IMR-90 (cell line): ENCODE results near the gene CTNNA2. TPM values are rescaled to one million over a fixed set of nuclear protein-coding genes. Genes with fewer than 3 reads are reported as not detected.

Experiments
- ATAC-seq: fragments of 200-7000 bp; cut with Tn5 transposase; 2 replicates; pipeline ENCODE4 v1.9.1; 2020; ENCODE audit warnings: low read depth, mild to moderate bottlenecking, moderate library complexity
- BruUV-seq: library from RNA; stranded (reverse); fragments of 400-500 nt; replicated peaks from 2 replicates; lab custom pipeline; 2021; lab: Mats Ljungman, UMichigan
- CTCF ChIA-PET: fragments of 300-600 bp; formaldehyde crosslinking; extraction: SDS; loops from one replicate; lab custom pipeline; 2021; ENCODE audit warnings: antibody characterized with exemption; lab: Yijun Ruan, JAX
- POLR2A ChIA-PET: fragments of 300-600 bp; sonication (Branson Sonifier 250); formaldehyde crosslinking; loops from one replicate; lab custom pipeline; 2022; ENCODE audit warnings: antibody characterized with exemption; ENCODE audit not compliant: unreplicated experiment; lab: Charles Lee
- DNase-seq: peaks from one replicate; pipeline ENCODE4 v3.0.0; 2013
- H2AFZ ChIP-seq: replicated peaks from 2 replicates; pipeline ENCODE3; 2013; ENCODE audit warnings: low read length, mild to moderate bottlenecking; ENCODE audit not compliant: poor library complexity
- H2AK5ac ChIP-seq: 2 replicates; pipeline ENCODE4 v1.6.1; 2013; ENCODE audit warnings: low read depth, low read length, inconsistent platforms
- H2AK9ac ChIP-seq: replicated peaks from 2 replicates; pipeline ENCODE3; 2013; ENCODE audit warnings: mild to moderate bottlenecking, low read depth, low read length, moderate library complexity; ENCODE audit not compliant: poor library complexity
- H2BK120ac ChIP-seq: 2 replicates; pipeline ENCODE4 v1.6.1; 2013; ENCODE audit warnings: low read depth, low read length, inconsistent platforms
- H2BK15ac ChIP-seq: 3 replicates; pipeline ENCODE4 v1.6.1; 2013; ENCODE audit warnings: low read depth, low read length, inconsistent platforms
- H2BK20ac ChIP-seq: 2 replicates; pipeline ENCODE4 v1.6.1; 2013; ENCODE audit warnings: low read depth, mild to moderate bottlenecking, inconsistent platforms, low read length, moderate library complexity
- H2BK5ac ChIP-seq: 2 replicates; pipeline ENCODE4 v1.6.1; 2013; ENCODE audit warnings: mild to moderate bottlenecking, low read depth, low read length, inconsistent platforms; ENCODE audit not compliant: poor library complexity, severe bottlenecking
- H3K14ac ChIP-seq: replicated peaks from 2 replicates; pipeline ENCODE4 v1.6.1; 2013; ENCODE audit warnings: low read depth, low read length, inconsistent platforms
- H3K18ac ChIP-seq: 2 replicates; pipeline ENCODE4 v1.6.1; 2013; ENCODE audit warnings: low read depth, low read length, control low read depth
- H3K23ac ChIP-seq: 2 replicates; pipeline ENCODE4 v1.6.1; 2013; ENCODE audit warnings: low read depth, low read length, inconsistent platforms
- H3K27ac ChIP-seq: 2 replicates; pipeline ENCODE4 v1.5.1; 2013; ENCODE audit warnings: mild to moderate bottlenecking, control low read depth, low read length; ENCODE audit not compliant: insufficient read depth
- H3K27me3 ChIP-seq: 2 replicates; pipeline ENCODE4 v1.6.1; 2013; ENCODE audit warnings: low read length; ENCODE audit not compliant: control insufficient read depth, insufficient read depth
- H3K36me3 ChIP-seq: 2 replicates; pipeline ENCODE4 v1.6.1; 2013; ENCODE audit warnings: low read length, mixed read lengths; ENCODE audit not compliant: control insufficient read depth, insufficient read depth
- H3K4ac ChIP-seq: 2 replicates; pipeline ENCODE4 v1.6.1; 2013; ENCODE audit warnings: low read depth, low read length, inconsistent platforms
- H3K4me1 ChIP-seq: 2 replicates; pipeline ENCODE4 v1.6.1; 2013; ENCODE audit warnings: low read length, mixed read lengths; ENCODE audit not compliant: control insufficient read depth, insufficient read depth
- H3K4me2 ChIP-seq: 2 replicates; pipeline ENCODE4 v1.6.1; 2013; ENCODE audit warnings: low read depth, mild to moderate bottlenecking, control low read depth, low read length, moderate library complexity
- H3K4me3 ChIP-seq: 2 replicates; pipeline ENCODE4 v1.5.1; 2013; ENCODE audit warnings: low read depth, mild to moderate bottlenecking, control low read depth, low read length, moderate library complexity; ENCODE audit not compliant: insufficient read depth
- H3K56ac ChIP-seq: 2 replicates; pipeline ENCODE4 v1.6.1; 2013; ENCODE audit warnings: low read length, inconsistent platforms; ENCODE audit not compliant: insufficient read depth; ENCODE audit errors: extremely low read depth
- H3K79me1 ChIP-seq, 2 experiments: 2 replicates each; pipeline ENCODE4 v1.6.1; 2013; ENCODE audit warnings: low read length in 2 of 2, inconsistent platforms in 1 of 2, low read depth in 1 of 2
- H3K9ac ChIP-seq: 2 replicates; pipeline ENCODE4 v1.6.1; 2013; ENCODE audit warnings: low read depth, low read length, control low read depth
- H3K9me1 ChIP-seq: 2 replicates; pipeline ENCODE4 v1.6.1; 2013; ENCODE audit warnings: low read length, inconsistent platforms; ENCODE audit not compliant: insufficient read depth
- H3K9me3 ChIP-seq: 2 replicates; pipeline ENCODE4 v1.6.1; 2013; ENCODE audit warnings: low read length; ENCODE audit not compliant: control insufficient read depth, insufficient read depth
- H4K20me1 ChIP-seq: 2 replicates; pipeline ENCODE4 v1.6.1; 2013; ENCODE audit warnings: low read length, inconsistent platforms; ENCODE audit not compliant: insufficient read depth
- H4K5ac ChIP-seq: 2 replicates; pipeline ENCODE4 v1.6.1; 2013; ENCODE audit warnings: mild to moderate bottlenecking, low read depth, low read length, control low read depth
- H4K8ac ChIP-seq, 2 experiments: 2 replicates each; pipeline ENCODE4 v1.6.1; 2013; ENCODE audit warnings: low read depth in 2 of 2, low read length in 2 of 2, control low read depth in 1 of 2, inconsistent platforms in 1 of 2
- H4K91ac ChIP-seq: 2 replicates; pipeline ENCODE4 v1.6.1; 2013; ENCODE audit warnings: low read depth, low read length, inconsistent platforms; ENCODE audit not compliant: insufficient read depth
- BHLHE40 ChIP-seq: fragments of 150-350 bp; IDR thresholded peaks from 2 replicates; pipeline ENCODE4 v1.6.1; 2016; ENCODE audit warnings: mild to moderate bottlenecking, low read depth, low read length
- CEBPB ChIP-seq: IDR thresholded peaks from 2 replicates; pipeline ENCODE4 v1.6.1; 2012; ENCODE audit warnings: low read depth, low read length, improper control_type of control experiment
- CHD1 ChIP-seq: IDR thresholded peaks from 2 replicates; pipeline ENCODE4 v1.6.1; 2012; ENCODE audit warnings: low read depth, low read length, improper control_type of control experiment
- FOS ChIP-seq: fragments of 150-350 bp; IDR thresholded peaks from 2 replicates; pipeline ENCODE4 v1.6.1; 2016; ENCODE audit warnings: low read depth, low read length
- MAFK ChIP-seq: IDR thresholded peaks from 2 replicates; pipeline ENCODE4 v1.6.1; 2012; ENCODE audit warnings: low read depth, low read length, improper control_type of control experiment
- MAZ ChIP-seq: IDR thresholded peaks from 2 replicates; pipeline ENCODE4 v1.6.1; 2012; ENCODE audit warnings: low read depth, mild to moderate bottlenecking, low read length, improper control_type of control experiment, moderate library complexity, borderline replicate concordance
- MXI1 ChIP-seq: IDR thresholded peaks from 2 replicates; pipeline ENCODE4 v1.6.1; 2012; ENCODE audit warnings: low read depth, mild to moderate bottlenecking, low read length, moderate library complexity, borderline replicate concordance
- NFE2L2 ChIP-seq: fragments of 150-350 bp; IDR thresholded peaks from 2 replicates; pipeline ENCODE4 v1.6.1; 2016; ENCODE audit warnings: low read depth, mild to moderate bottlenecking, low read length
- POLR2A ChIP-seq: IDR thresholded peaks from 2 replicates; pipeline ENCODE4 v1.6.1; 2012; ENCODE audit warnings: mild to moderate bottlenecking, low read depth, low read length
- RAD21 ChIP-seq: IDR thresholded peaks from 2 replicates; pipeline ENCODE4 v1.6.1; 2012; ENCODE audit warnings: low read length, improper control_type of control experiment
- RCOR1 ChIP-seq: IDR thresholded peaks from 2 replicates; pipeline ENCODE4 v1.6.1; 2012; ENCODE audit warnings: mild to moderate bottlenecking, low read length, improper control_type of control experiment; ENCODE audit not compliant: insufficient replicate concordance
- RFX5 ChIP-seq: IDR thresholded peaks from 2 replicates; pipeline ENCODE4 v1.8.0; 2012; ENCODE audit warnings: low read depth, mild to moderate bottlenecking, low read length, moderate library complexity
- SMC3 ChIP-seq: fragments of 150-350 bp; IDR thresholded peaks from 2 replicates; pipeline ENCODE4 v1.6.1; 2016; ENCODE audit warnings: low read depth, mild to moderate bottlenecking, antibody characterized with exemption, low read length, moderate library complexity
- WGBS, 2 experiments: methylation state at CpG; one replicate each; pipeline versions ENCODE4 v1.1.5 to v1.1.7; 2013; ENCODE audit warnings: missing lambda C conversion rate in 2 of 2; ENCODE audit not compliant: insufficient read length in 1 of 2; ENCODE audit errors: extremely low coverage in 2 of 2; 5-methylcytosine and 5-hydroxymethylcytosine counted together
- dilution Hi-C: fragments of 300-500 bp; cut with HindIII; formaldehyde crosslinking; loops from one replicate; pipeline ENCODE4 v1.14.3; 2018; ENCODE audit warnings: low sequenced_read_pairs; ENCODE audit not compliant: unreplicated experiment
- in situ Hi-C: fragments of 300-500 bp; cut with MboI; formaldehyde crosslinking; loops from 3 replicates; pipeline ENCODE4 v1.14.3; 2019; ENCODE audit warnings: low sequenced_read_pairs, inconsistent platforms, mixed read lengths
- intact Hi-C: fragments of 100-400 bp; cut with micrococcal nuclease; formaldehyde crosslinking; loops from 2 replicates; pipeline ENCODE4 v1.10.0; 2022
- polyA plus RNA-seq, 3 experiments: library from polyadenylated mRNA; depleted of rRNA; stranded (reverse); fragments of >200 nt; gene quantifications; 2 replicates each; pipeline ENCODE4 v1.2.3, GENCODE V29; 2012; ENCODE audit warnings: low replicate concordance in 1 of 3
- total RNA-seq: library from RNA; depleted of rRNA; stranded (reverse); fragments of >200 nt; gene quantifications from 2 replicates; pipeline ENCODE4 v1.2.3, GENCODE V29; 2012
- TF ChIP-seq, protein P1 (sequence below): conservative IDR thresholded peaks from 2 replicates; pipeline ENCODE4 v1.5.1; 2012; ENCODE audit warnings: mild to moderate bottlenecking, low read depth, low read length, improper control_type of control experiment
- TF ChIP-seq, protein P2 (sequence below): fragments of 150-350 bp; IDR thresholded peaks from 2 replicates; pipeline ENCODE4 v1.6.1; 2016; ENCODE audit warnings: low read depth, mild to moderate bottlenecking, low read length, moderate library complexity, borderline replicate concordance
- TF ChIP-seq, protein P3 (sequence below): fragments of 150-350 bp; IDR thresholded peaks from 2 replicates; pipeline ENCODE4 v1.6.1; 2017; ENCODE audit warnings: mild to moderate bottlenecking, antibody characterized with exemption, low read length, low read depth

The CTNNA2 gene
- total and polyA plus RNA-seq, 2 of the 4 experiments (the other 2 are of a cell fraction) = not detected

DNA sequence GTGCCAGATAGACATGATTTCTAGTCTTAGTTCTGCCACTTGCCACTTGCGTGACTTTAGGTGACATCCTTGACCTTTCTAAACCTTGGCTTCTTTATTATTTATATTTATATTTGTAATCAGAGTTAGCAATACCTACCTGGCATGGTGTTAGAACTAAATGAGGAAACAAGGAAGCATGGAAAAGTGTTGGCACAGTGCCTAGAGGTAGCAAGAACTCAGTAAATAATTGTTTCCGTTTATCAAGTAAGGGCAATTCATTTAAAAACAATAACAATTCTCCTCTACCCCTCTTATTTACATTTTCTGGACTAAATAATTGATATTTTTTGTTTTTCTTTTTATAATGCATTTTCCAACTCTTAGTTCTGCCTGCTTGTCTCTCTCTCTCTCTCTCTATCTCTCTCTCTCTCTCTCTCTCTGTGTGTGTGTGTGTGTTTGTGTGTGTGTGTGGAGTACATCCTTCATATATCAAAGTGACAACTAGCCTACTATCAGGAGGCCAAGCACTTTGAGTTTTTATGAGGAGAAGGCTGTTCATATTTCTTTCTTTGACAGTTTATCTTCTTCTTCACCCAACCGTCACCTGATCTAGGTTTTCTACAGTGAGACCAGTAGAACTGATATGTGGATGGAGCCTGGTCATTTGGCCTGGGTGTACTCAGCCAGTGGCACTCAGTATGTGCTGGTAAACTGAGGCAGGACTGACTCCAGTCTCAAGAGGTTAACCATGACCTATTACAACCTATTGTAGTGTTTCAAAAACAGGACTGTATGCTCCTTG, 657.2 kb downstream of the CTNNA2 start:
- no peak for ATAC-seq
- no peaks in the 10 kb centered on the region for H3K36me3 ChIP-seq
- TF ChIP-seq CEBPB = no peak
- TF ChIP-seq MAZ = no peak
- no peak for TF ChIP-seq BHLHE40
- no peak for TF ChIP-seq POLR2A
- TF ChIP-seq FOS = no peak
- TF ChIP-seq, protein P1, sequence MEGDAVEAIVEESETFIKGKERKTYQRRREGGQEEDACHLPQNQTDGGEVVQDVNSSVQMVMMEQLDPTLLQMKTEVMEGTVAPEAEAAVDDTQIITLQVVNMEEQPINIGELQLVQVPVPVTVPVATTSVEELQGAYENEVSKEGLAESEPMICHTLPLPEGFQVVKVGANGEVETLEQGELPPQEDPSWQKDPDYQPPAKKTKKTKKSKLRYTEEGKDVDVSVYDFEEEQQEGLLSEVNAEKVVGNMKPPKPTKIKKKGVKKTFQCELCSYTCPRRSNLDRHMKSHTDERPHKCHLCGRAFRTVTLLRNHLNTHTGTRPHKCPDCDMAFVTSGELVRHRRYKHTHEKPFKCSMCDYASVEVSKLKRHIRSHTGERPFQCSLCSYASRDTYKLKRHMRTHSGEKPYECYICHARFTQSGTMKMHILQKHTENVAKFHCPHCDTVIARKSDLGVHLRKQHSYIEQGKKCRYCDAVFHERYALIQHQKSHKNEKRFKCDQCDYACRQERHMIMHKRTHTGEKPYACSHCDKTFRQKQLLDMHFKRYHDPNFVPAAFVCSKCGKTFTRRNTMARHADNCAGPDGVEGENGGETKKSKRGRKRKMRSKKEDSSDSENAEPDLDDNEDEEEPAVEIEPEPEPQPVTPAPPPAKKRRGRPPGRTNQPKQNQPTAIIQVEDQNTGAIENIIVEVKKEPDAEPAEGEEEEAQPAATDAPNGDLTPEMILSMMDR = no peak
- TF ChIP-seq MAFK = no peak
- no peak for TF ChIP-seq SMC3
- no peak for TF ChIP-seq NFE2L2
- TF ChIP-seq, protein P2, sequence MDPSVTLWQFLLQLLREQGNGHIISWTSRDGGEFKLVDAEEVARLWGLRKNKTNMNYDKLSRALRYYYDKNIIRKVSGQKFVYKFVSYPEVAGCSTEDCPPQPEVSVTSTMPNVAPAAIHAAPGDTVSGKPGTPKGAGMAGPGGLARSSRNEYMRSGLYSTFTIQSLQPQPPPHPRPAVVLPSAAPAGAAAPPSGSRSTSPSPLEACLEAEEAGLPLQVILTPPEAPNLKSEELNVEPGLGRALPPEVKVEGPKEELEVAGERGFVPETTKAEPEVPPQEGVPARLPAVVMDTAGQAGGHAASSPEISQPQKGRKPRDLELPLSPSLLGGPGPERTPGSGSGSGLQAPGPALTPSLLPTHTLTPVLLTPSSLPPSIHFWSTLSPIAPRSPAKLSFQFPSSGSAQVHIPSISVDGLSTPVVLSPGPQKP = no peak
- no peak for TF ChIP-seq CHD1
- TF ChIP-seq, protein P3, sequence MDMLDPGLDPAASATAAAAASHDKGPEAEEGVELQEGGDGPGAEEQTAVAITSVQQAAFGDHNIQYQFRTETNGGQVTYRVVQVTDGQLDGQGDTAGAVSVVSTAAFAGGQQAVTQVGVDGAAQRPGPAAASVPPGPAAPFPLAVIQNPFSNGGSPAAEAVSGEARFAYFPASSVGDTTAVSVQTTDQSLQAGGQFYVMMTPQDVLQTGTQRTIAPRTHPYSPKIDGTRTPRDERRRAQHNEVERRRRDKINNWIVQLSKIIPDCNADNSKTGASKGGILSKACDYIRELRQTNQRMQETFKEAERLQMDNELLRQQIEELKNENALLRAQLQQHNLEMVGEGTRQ = no peak
- no peak for TF ChIP-seq RAD21
- no peak for TF ChIP-seq RCOR1
- no peak for TF ChIP-seq MXI1
- no peak for TF ChIP-seq RFX5
- H2BK20ac ChIP-seq = no peak overlapping the region
- H4K8ac ChIP-seq = no peak overlapping the region
- BruUV-seq = no TSS peak
- no peaks in the 10 kb centered on the region for H3K79me1 ChIP-seq
- POLR2A ChIA-PET = no interaction called here
- no peaks in the 10 kb centered on the region for H4K20me1 ChIP-seq
- H3K4ac ChIP-seq = no peak overlapping the region
- no peak overlapping the region for H4K5ac ChIP-seq
- H2BK120ac ChIP-seq = no peak overlapping the region
- no peak overlapping the region for H3K23ac ChIP-seq
- no peak overlapping the region for H2BK15ac ChIP-seq
- H4K91ac ChIP-seq = no peak overlapping the region
- H3K4me3 ChIP-seq = no peak overlapping the region
- dilution Hi-C loops = no loop called here
- no peak overlapping the region for H3K56ac ChIP-seq
- H3K14ac ChIP-seq = no peak overlapping the region
- H3K9me3 ChIP-seq = no peaks in the 10 kb centered on the region
- H3K4me1 ChIP-seq = no peaks in the 10 kb centered on the region
- intact Hi-C loops = loop anchor here (5.0 kb wide), 1 partner anchor 88 kb away; no protein-coding TSS in a partner anchor
- H3K27ac ChIP-seq = no peak overlapping the region
- no peaks in the 10 kb centered on the region for H3K27me3 ChIP-seq
- H2AK5ac ChIP-seq = no peak overlapping the region
- in situ Hi-C loops = no loop called here
- no peak overlapping the region for H3K18ac ChIP-seq
- H3K9ac ChIP-seq = no peak overlapping the region
- DNase-seq = no peak
- no peak overlapping the region for H2AFZ ChIP-seq
- H2BK5ac ChIP-seq = no peak overlapping the region
- H3K4me2 ChIP-seq = no peak overlapping the region
- CTCF ChIA-PET = no interaction called here
- H2AK9ac ChIP-seq = no peak overlapping the region
- WGBS, 2 experiments = no CpG with 5 or more reads among the region's 3 CpGs
- H3K9me1 ChIP-seq = no peaks in the 10 kb centered on the region
